GM23338 (cell line): ENCODE measurements around the gene ZNF649. TPM values are rescaled to one million over a fixed set of nuclear protein-coding genes. Genes with fewer than 3 reads are reported as not detected.

Experiments used
- ATAC-seq: fragments of 200-7000 bp; cut with Tn5 transposase; 3 replicates; pipeline ENCODE4 v1.9.1; 2020
- DNase-seq: peaks from one replicate; pipeline ENCODE4 v3.0.0-alpha.2; 2015; ENCODE audit warnings: low spot score
- H2AFZ ChIP-seq: fragments of 200-600 bp; sonication (generic); 2 replicates; pipeline ENCODE4 v1.8.0; 2016; ENCODE audit warnings: antibody characterized with exemption, mild to moderate bottlenecking, moderate library complexity
- H3F3A ChIP-seq: fragments of 200-600 bp; sonication (generic); replicated peaks from 2 replicates; pipeline ENCODE4 v1.8.0; 2017; ENCODE audit warnings: antibody characterized with exemption, mixed run types, low read depth
- H3K27ac ChIP-seq: fragments of 200-600 bp; sonication (generic); 2 replicates; pipeline ENCODE4 v1.6.1; 2016; ENCODE audit warnings: low read depth
- H3K27me3 ChIP-seq: fragments of 200-600 bp; sonication (generic); 2 replicates; pipeline ENCODE4 v1.8.0; 2016; ENCODE audit warnings: mild to moderate bottlenecking, mixed run types, moderate library complexity; ENCODE audit not compliant: insufficient read depth
- H3K36me3 ChIP-seq: fragments of 200-600 bp; sonication (generic); 2 replicates; pipeline ENCODE4 v1.8.0; 2016; ENCODE audit warnings: mild to moderate bottlenecking; ENCODE audit not compliant: insufficient read depth
- H3K4me1 ChIP-seq: fragments of 200-600 bp; sonication (generic); 2 replicates; pipeline ENCODE4 v1.8.0; 2016; ENCODE audit warnings: mild to moderate bottlenecking, moderate library complexity; ENCODE audit not compliant: insufficient read depth
- H3K4me2 ChIP-seq: fragments of 200-600 bp; sonication (generic); 2 replicates; pipeline ENCODE4 v1.7.1; 2017; ENCODE audit warnings: mixed run types
- H3K4me3 ChIP-seq: fragments of 200-600 bp; sonication (generic); 2 replicates; pipeline ENCODE4 v1.6.1; 2016; ENCODE audit warnings: mixed run types
- H3K79me2 ChIP-seq: fragments of 200-600 bp; sonication (generic); replicated peaks from 2 replicates; pipeline ENCODE4 v1.8.0; 2017; ENCODE audit warnings: mild to moderate bottlenecking; ENCODE audit not compliant: insufficient read depth
- H3K9me2 ChIP-seq: fragments of 200-600 bp; sonication (generic); 2 replicates; pipeline ENCODE4 v1.8.0; 2017; ENCODE audit not compliant: insufficient read depth
- H4K20me1 ChIP-seq: fragments of 200-600 bp; sonication (generic); replicated peaks from 2 replicates; pipeline ENCODE4 v1.8.0; 2017; ENCODE audit warnings: mild to moderate bottlenecking; ENCODE audit not compliant: insufficient read depth
- H3K27ac Mint-ChIP-seq: 2 replicates; pipeline ENCODE4 v1.8.0; 2020; ENCODE audit warnings: inconsistent platforms, mild to moderate bottlenecking, moderate library complexity, mixed read lengths
- H3K27me3 Mint-ChIP-seq: 3 replicates; pipeline ENCODE4 v1.8.0; 2022; ENCODE audit warnings: low read depth, mild to moderate bottlenecking, moderate library complexity, mixed read lengths, inconsistent platforms; ENCODE audit not compliant: insufficient read depth, poor library complexity
- H3K36me3 Mint-ChIP-seq: 3 replicates; pipeline ENCODE4 v1.8.0; 2021; ENCODE audit warnings: low read depth, mild to moderate bottlenecking, inconsistent platforms, moderate library complexity, mixed read lengths
- H3K4me1 Mint-ChIP-seq: 3 replicates; pipeline ENCODE4 v1.8.0; 2020; ENCODE audit warnings: mild to moderate bottlenecking, inconsistent platforms, mixed read lengths
- H3K4me3 Mint-ChIP-seq: 3 replicates; pipeline ENCODE4 v1.8.0; 2021; ENCODE audit warnings: moderate library complexity, mild to moderate bottlenecking, inconsistent platforms, mixed read lengths
- H3K9me3 Mint-ChIP-seq: 3 replicates; pipeline ENCODE4 v1.8.0; 2020; ENCODE audit warnings: moderate library complexity, mild to moderate bottlenecking, inconsistent platforms, mixed read lengths
- CREB1 ChIP-seq: fragments of 250-450 bp; sonication (Bioruptor Pico); IDR thresholded peaks from 2 replicates; pipeline ENCODE4 v1.5.0; 2020; ENCODE audit warnings: low read depth, mild to moderate bottlenecking, moderate library complexity
- CTCF ChIP-seq, 2 experiments: fragments of 200-600 bp in 1 of 2; sonication (generic) in 1 of 2; conservative IDR thresholded peaks; 2 replicates each; pipeline versions ENCODE4 v1.5.1 to v1.6.1; 2016 to 2017; ENCODE audit warnings: antibody characterized with exemption in 2 of 2, low read depth in 2 of 2, mild to moderate bottlenecking in 2 of 2, moderate library complexity in 1 of 2
- ETS1 ChIP-seq: IDR thresholded peaks from 2 replicates; pipeline ENCODE4 v1.6.1; 2016; ENCODE audit warnings: antibody characterized with exemption
- EZH2 ChIP-seq: fragments of 200-600 bp; sonication (generic); IDR thresholded peaks from one replicate; pipeline ENCODE4 v1.8.0; 2017; ENCODE audit warnings: antibody characterized with exemption, mild to moderate bottlenecking, low read depth; ENCODE audit not compliant: unreplicated experiment
- EZH2phosphoT487 ChIP-seq: fragments of 200-600 bp; sonication (generic); IDR thresholded peaks from one replicate; pipeline ENCODE4 v1.8.1; 2018; ENCODE audit warnings: antibody characterized with exemption; ENCODE audit not compliant: unreplicated experiment
- JUNB ChIP-seq: IDR thresholded peaks from one replicate; pipeline ENCODE4 v1.6.1; 2016; ENCODE audit warnings: antibody characterized with exemption; ENCODE audit not compliant: unreplicated experiment
- NANOG ChIP-seq: IDR thresholded peaks from 2 replicates; pipeline ENCODE4 v1.6.1; 2016; ENCODE audit warnings: antibody characterized with exemption, borderline replicate concordance
- POLR2AphosphoS5 ChIP-seq: IDR thresholded peaks from 2 replicates; pipeline ENCODE4 v1.6.1; 2016; ENCODE audit warnings: antibody characterized with exemption, low read depth
- REST ChIP-seq: IDR thresholded peaks from one replicate; pipeline ENCODE4 v1.6.1; 2018; ENCODE audit warnings: antibody characterized with exemption; ENCODE audit not compliant: unreplicated experiment
- STAT1 ChIP-seq: IDR thresholded peaks from one replicate; pipeline ENCODE4 v1.6.1; 2016; ENCODE audit warnings: antibody characterized with exemption; ENCODE audit not compliant: unreplicated experiment
- ZNF114 ChIP-seq: fragments of 250-450 bp; sonication (Bioruptor Pico); IDR thresholded peaks from 2 replicates; pipeline ENCODE4 v1.5.0; 2020; ENCODE audit warnings: mild to moderate bottlenecking, moderate library complexity
- ZNF331 ChIP-seq: fragments of 250-450 bp; sonication (Bioruptor Pico); IDR thresholded peaks from 2 replicates; pipeline ENCODE4 v1.5.0; 2020; ENCODE audit warnings: low read depth, mild to moderate bottlenecking, moderate library complexity
- ZNF462 ChIP-seq: fragments of 250-450 bp; sonication (Bioruptor Pico); IDR thresholded peaks from 2 replicates; pipeline ENCODE4 v1.5.0; 2020; ENCODE audit warnings: mild to moderate bottlenecking, moderate library complexity
- polyA plus RNA-seq: library from polyadenylated mRNA; unstranded; fragments of >200 nt; fragmentation: Nextera tagmentation; extraction: Ambion mirVana; gene quantifications from 2 replicates; pipeline ENCODE4 v1.2.1, GENCODE V29; 2016
- total RNA-seq: library from RNA; depleted of rRNA; stranded (reverse); fragments of >200 nt; shearing (Covaris generic); gene quantifications from 2 replicates; pipeline ENCODE4 v1.2.3, GENCODE V29; 2014

The ZNF649 gene
- total and polyA plus RNA-seq, 2 experiments from 2014 or later: 40.6 to 68.9 TPM

- TF ChIP-seq CTCF (conservative IDR thresholded peaks at IDR 0.05; ENCODE audit: low read depth in 2 of 2): no peak
- no peak for TF ChIP-seq CREB1 (CRISPR knock-in tag)
- TF ChIP-seq ZNF331: no peak
- no peak for TF ChIP-seq REST
- no peak for TF ChIP-seq POLR2AphosphoS5
These were observed 14.8 kb upstream of the ZNF649 start (continued) for GRCh38 chr19:51919606-51920005.

- 0 out of 2 replicates have a peak, but pooled peaks cover 10% of the 10 kb centered on the region for H3F3A ChIP-seq
- DNase-seq (no peak), ATAC-seq (no peak)
- no peaks in the 10 kb centered on the region for H3K4me1 Mint-ChIP-seq
- no peak overlapping the region for H3K27ac Mint-ChIP-seq
- no peak overlapping the region for H3K27ac ChIP-seq
- no peaks in the 10 kb centered on the region for H3K9me2 ChIP-seq
- H3K9me3 Mint-ChIP-seq: peaks cover 99% of the 10 kb centered on the region
- H3K4me3 Mint-ChIP-seq: no peak overlapping the region
- H3K4me1 ChIP-seq: no peaks in the 10 kb centered on the region
- no peaks in the 10 kb centered on the region for H4K20me1 ChIP-seq
- no peaks in the 10 kb centered on the region; the same call in 1 of the 2 replicates for H3K79me2 ChIP-seq
- peaks cover 5% of the 10 kb centered on the region for H3K27me3 Mint-ChIP-seq
- H3K4me2 ChIP-seq: no peak overlapping the region
- H3K36me3 ChIP-seq: peaks cover 76% of the 10 kb centered on the region
- no peak overlapping the region for H3K4me3 ChIP-seq
- H2AFZ ChIP-seq: no peak overlapping the region
- H3K36me3 Mint-ChIP-seq: peaks cover 82% of the 10 kb centered on the region
- H3K27me3 ChIP-seq: no peaks in the 10 kb centered on the region
- TF ChIP-seq ETS1 (no peak), ZNF114 (CRISPR knock-in tag) (no peak), POLR2AphosphoS5 (no peak), CREB1 (CRISPR knock-in tag) (no peak), ZNF331 (no peak), JUNB (no peak), NANOG (no peak), EZH2 (no peak), STAT1 (no peak), ZNF462 (no peak), EZH2phosphoT487 (no peak)
These were observed 11.3 kb upstream of the ZNF649 start for GRCh38 chr19:51916167-51916566.
